ENCODE results near the gene RANBP17. TPM values are rescaled to one million over a fixed set of nuclear protein-coding genes. Genes with fewer than 3 reads are reported as not detected.

The RANBP17 gene
- total and polyA plus RNA-seq, 12 donors: 0.55 to 12.9 (median 5.9) TPM

DNA sequence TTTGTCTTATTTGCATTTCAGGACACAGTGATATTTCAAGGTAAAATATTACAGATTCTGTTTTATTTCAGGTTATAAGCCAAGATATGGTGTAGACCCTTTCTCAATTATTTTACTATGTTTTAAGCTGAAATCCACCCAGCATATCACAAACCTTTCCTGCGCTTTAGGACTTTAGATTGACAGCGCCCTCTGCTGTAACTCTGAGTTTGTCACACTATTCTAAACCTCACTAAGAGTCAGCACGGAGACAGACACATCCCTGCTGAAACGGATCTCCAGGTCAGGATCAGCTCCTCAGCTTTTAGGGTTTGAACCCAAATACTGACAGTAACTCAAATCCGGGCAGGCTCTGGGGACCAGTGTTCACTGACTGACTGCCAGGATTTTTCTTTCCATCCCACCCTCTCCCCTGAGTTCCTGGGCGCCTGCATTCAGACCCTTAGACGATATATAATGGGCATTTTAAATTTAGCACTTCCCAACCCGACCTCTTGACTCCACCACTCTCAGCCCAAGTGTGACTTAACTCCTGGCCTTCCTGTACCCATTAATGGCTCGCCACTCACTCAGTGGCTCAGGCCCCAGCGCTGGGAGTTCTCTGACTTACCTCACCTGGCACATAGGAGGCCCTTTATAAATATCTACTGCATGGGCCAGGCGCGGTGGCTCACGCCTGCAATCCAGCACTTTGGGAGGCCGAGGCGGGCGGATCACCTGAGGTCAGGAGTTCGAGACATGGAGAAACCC lies 480.7 kb downstream of the RANBP17 start:
- no peaks in the 10 kb centered on the region for H3K36me3 ChIP-seq
- H3K27ac ChIP-seq: no peak overlapping the region
- peaks cover 0 to 46% (median 33%) of the 10 kb centered on the region in 7 donors for H3K27me3 ChIP-seq
- no peak overlapping the region for H3K4me3 ChIP-seq
- H3K4me1 ChIP-seq: no peaks in the 10 kb centered on the region
- DNase-seq: peak in 1 of 2 donors; percentile 15
- no peaks in the 10 kb centered on the region for H3K9me3 ChIP-seq
- WGBS, 2 donors: 48 to 52% methylated on average over 17 of the region's 17 CpGs
- peak in 4 of 8 donors; percentile 39 to 72 (median 61) for ATAC-seq
- TF ChIP-seq, protein P1, sequence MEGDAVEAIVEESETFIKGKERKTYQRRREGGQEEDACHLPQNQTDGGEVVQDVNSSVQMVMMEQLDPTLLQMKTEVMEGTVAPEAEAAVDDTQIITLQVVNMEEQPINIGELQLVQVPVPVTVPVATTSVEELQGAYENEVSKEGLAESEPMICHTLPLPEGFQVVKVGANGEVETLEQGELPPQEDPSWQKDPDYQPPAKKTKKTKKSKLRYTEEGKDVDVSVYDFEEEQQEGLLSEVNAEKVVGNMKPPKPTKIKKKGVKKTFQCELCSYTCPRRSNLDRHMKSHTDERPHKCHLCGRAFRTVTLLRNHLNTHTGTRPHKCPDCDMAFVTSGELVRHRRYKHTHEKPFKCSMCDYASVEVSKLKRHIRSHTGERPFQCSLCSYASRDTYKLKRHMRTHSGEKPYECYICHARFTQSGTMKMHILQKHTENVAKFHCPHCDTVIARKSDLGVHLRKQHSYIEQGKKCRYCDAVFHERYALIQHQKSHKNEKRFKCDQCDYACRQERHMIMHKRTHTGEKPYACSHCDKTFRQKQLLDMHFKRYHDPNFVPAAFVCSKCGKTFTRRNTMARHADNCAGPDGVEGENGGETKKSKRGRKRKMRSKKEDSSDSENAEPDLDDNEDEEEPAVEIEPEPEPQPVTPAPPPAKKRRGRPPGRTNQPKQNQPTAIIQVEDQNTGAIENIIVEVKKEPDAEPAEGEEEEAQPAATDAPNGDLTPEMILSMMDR (IDR thresholded peaks at IDR 0.05): peak; percentile 11 to 74 (median 62)
- intact Hi-C loops (cut with DNase I): loop anchor here in 4 of 10 donors (2.0 to 10.0 kb wide), 5 partner anchors 135 to 708 kb away; no protein-coding TSS in a partner anchor

DNA sequence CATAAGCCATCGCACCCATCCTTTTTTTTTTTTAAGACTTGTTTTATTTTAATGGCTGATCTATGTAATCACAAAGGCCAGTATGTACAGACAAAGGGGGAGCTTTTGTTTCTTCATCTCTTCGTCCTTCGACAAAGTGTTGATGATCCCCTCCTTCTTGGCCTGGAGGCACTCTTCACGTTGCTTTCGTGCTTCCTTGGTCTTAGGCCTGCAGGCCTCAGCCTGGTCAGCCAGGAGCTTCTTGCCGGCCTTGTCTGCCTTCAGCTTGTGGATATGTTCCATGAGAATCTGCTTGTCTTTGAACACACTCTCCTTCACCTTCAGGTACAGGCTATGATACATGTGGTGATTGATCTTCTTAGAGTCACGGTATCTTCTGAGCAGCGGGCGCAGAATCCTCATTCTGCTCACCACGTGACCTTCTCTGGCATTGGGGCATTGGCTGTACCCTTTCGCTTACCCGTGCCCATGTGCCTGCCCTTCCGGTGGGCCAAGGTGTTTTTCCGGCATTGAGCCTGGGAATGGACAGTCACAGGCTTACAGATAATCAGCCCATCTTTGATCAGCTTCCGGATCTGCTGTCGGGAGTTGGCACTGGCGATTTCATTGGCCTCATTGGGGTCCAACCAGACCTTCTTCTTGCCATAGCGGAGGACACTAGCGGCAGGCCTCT lies 483.3 kb downstream of the RANBP17 start:
- WGBS, 2 donors: 93 to 94% methylated on average over 19 of the region's 19 CpGs
- no peaks in the 10 kb centered on the region for H3K4me1 ChIP-seq
- no peaks in the 10 kb centered on the region for H3K36me3 ChIP-seq
- DNase-seq (no peak), ATAC-seq (no peak)
- H3K4me3 ChIP-seq: no peak overlapping the region
- TF ChIP-seq, protein P1 (IDR thresholded peaks at IDR 0.05): no peak
- H3K9me3 ChIP-seq: no peaks in the 10 kb centered on the region
- peaks cover 0 to 26% (median 17%) of the 10 kb centered on the region in 7 donors for H3K27me3 ChIP-seq
- intact Hi-C loops (cut with DNase I): loop anchor here in 4 of 10 donors (5.0 to 10.0 kb wide), 5 partner anchors 138 to 710 kb away; no protein-coding TSS in a partner anchor
- no peak overlapping the region for H3K27ac ChIP-seq

Other genes with a start within 250 kb of the RANBP17 start
- 1 to 10 TPM in 2 of 10 donors, under 1 TPM in 7, not detected in 1; 0.07 to 1.6 (median 0.49) TPM for gene GABRP, start 78.3 kb upstream of the RANBP17 start, total RNA-seq
- gene GABRP, start 78.3 kb upstream of the RANBP17 start, polyA plus RNA-seq: under 1 TPM; 0.14 to 0.37 TPM